Muscle layer of duodenum (tissue), 2 donors: ENCODE results near the gene THADA.

Experiments
- H3K27ac ChIP-seq: one replicate; pipeline ENCODE4 v1.7.0; 2013; ENCODE audit warnings: mild to moderate bottlenecking, low read length
- H3K27me3 ChIP-seq: one replicate; pipeline ENCODE4 v1.7.0; 2013; ENCODE audit warnings: low read depth, mild to moderate bottlenecking, control low read depth, low read length
- H3K36me3 ChIP-seq, 2 donors: one replicate each; pipeline ENCODE4 v1.7.0; 2013; ENCODE audit warnings: low read length in 2 of 2, control low read depth in 1 of 2, mild to moderate bottlenecking in 1 of 2; ENCODE audit not compliant: insufficient read depth in 2 of 2, control insufficient read depth in 1 of 2
- H3K4me1 ChIP-seq, 2 donors: one replicate each; pipeline ENCODE4 v1.7.0; 2013; ENCODE audit warnings: low read length in 2 of 2, mild to moderate bottlenecking in 2 of 2, control low read depth in 1 of 2, moderate library complexity in 1 of 2; ENCODE audit not compliant: insufficient read depth in 2 of 2, control insufficient read depth in 1 of 2
- H3K4me3 ChIP-seq, 2 donors: one replicate each; pipeline ENCODE4 v1.7.0; 2013; ENCODE audit warnings: low read length in 2 of 2, low read depth in 1 of 2, mild to moderate bottlenecking in 1 of 2
- H3K9me3 ChIP-seq, 2 donors: one replicate each; pipeline ENCODE4 v1.7.0; 2013; ENCODE audit warnings: low read length in 2 of 2, control low read depth in 1 of 2, mild to moderate bottlenecking in 1 of 2; ENCODE audit not compliant: control insufficient read depth in 1 of 2
- donor health status: healthy.

THADA gene

DNA sequence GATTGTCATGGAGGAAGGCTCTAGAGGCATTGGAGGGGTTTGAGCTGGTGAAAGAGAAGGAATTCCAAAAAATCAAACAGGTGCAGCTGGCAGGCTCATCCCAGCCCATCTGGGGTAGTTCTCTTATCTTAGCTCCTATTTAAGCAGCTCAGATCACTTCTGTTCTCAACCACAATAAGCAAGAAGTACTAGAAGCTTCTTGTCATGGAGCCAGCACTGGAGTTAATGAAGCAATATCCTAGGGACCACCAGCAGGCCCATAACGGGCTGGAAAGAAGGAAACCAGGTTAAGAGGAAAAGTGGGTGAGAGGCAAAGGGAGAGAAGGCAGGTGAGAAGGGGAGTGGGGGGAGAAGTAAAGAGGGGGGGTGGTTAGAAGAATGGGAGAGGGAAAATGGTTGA, 268.7 kb downstream of the THADA start:
- no peaks in the 10 kb centered on the region for H3K27me3 ChIP-seq
- no peak overlapping the region for H3K4me3 ChIP-seq
- no peak overlapping the region for H3K27ac ChIP-seq
- H3K9me3 ChIP-seq = no peaks in the 10 kb centered on the region
- peaks cover 5 to 41% of the 10 kb centered on the region in 2 donors for H3K4me1 ChIP-seq
- no peaks in the 10 kb centered on the region for H3K36me3 ChIP-seq

DNA sequence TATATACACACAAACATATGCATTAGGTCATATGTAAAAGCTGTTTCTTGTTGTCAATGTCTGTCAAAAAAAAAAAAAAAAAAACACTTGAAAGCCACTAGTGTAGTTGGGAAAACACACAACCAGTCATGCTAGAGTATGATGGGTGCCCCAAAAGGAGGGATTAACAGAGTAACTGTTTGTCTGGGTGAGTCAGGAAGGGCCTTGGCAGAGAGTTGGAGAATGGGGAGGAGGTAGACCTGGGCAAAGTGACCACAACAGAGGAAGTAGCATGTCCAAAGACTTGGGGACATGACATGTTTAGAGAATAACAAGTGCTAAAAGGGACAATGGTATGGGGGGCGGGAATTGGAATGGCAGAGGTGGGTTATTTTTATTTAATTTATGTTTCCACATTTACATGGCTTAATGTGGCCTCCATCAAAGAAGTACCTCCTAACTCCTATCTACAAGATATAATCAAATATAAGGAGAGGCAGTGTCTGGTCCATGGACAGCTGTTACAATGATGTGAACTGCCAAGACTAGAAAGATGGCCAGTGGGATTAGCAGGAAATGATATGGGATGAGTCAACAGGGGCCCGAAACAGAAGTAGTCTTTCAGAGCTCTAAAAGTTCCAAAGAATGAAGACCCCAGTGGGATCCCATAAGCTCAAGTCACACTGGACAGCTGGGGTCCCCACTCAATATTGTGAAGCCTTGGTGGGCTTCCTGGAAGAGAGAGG, 269.6 kb downstream of the THADA start:
- no peaks in the 10 kb centered on the region for H3K27me3 ChIP-seq
- peaks cover 4 to 34% of the 10 kb centered on the region in 2 donors for H3K4me1 ChIP-seq
- no peaks in the 10 kb centered on the region for H3K36me3 ChIP-seq
- H3K4me3 ChIP-seq = no peak overlapping the region
- no peaks in the 10 kb centered on the region for H3K9me3 ChIP-seq
- H3K27ac ChIP-seq = no peak overlapping the region

GRCh38 chr2:43325107-43325811, 270.6 kb downstream of the THADA start:
- Histone ChIP-seq H3K27me3 (no peaks in the 10 kb centered on the region), H3K27ac (peak overlapping the region; percentile 81), H3K36me3 (no peaks in the 10 kb centered on the region), H3K4me3 (no peak overlapping the region), H3K9me3 (no peaks in the 10 kb centered on the region), H3K4me1 (peaks cover 4 to 24% of the 10 kb centered on the region in 2 donors)

DNA sequence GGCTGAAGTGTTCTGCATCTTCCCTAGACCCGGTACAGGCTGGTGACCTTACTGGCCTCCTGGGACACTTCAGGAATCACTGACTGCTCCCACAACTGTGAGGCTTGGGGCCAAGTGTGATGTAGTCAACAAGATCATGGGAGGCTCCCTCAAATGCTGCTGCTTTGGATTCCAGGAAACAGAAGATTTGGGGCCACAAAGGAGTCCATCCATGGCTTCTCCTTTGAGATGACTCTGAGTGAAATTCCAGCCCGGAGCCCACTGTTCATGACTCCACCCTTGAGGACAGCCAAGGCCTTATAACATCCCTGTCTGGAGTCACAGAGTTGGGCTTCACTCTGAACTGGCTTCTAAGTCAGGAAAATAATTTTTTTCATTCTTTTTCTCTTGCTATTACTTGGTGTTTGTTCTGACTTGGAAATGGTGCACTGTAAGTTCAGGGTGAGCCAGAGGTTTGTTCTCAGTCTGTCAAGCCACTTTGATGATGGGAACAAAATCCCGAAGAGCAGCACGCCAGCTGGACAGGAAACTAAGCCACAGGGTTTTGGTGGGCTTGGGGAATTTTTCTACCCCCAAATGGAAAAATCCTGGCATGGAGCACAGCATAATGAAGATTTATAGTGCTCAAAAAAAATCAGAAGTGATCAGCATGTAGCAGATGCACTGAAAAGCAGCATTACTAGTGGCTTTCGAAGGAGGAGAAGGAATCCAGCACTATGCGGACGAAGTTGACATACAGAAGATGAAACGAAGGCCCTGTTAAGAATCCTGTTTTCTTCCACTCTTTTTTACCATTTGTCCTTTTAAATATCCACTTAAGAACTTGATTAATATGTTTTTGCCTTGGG, 271.4 kb downstream of the THADA start:
- no peaks in the 10 kb centered on the region for H3K9me3 ChIP-seq
- no peak overlapping the region for H3K4me3 ChIP-seq
- no peaks in the 10 kb centered on the region for H3K36me3 ChIP-seq
- H3K27me3 ChIP-seq = no peaks in the 10 kb centered on the region
- H3K27ac ChIP-seq = peak overlapping the region; percentile 81
- H3K4me1 ChIP-seq = peaks cover 4 to 25% of the 10 kb centered on the region in 2 donors

GRCh38 chr2:43323857-43324256, 272.0 kb downstream of the THADA start:
- Histone ChIP-seq H3K4me3 (no peak overlapping the region), H3K9me3 (no peaks in the 10 kb centered on the region), H3K27ac (peak overlapping the region; percentile 81), H3K4me1 (peaks cover 4 to 29% of the 10 kb centered on the region in 2 donors), H3K36me3 (no peaks in the 10 kb centered on the region), H3K27me3 (no peaks in the 10 kb centered on the region)

DNA sequence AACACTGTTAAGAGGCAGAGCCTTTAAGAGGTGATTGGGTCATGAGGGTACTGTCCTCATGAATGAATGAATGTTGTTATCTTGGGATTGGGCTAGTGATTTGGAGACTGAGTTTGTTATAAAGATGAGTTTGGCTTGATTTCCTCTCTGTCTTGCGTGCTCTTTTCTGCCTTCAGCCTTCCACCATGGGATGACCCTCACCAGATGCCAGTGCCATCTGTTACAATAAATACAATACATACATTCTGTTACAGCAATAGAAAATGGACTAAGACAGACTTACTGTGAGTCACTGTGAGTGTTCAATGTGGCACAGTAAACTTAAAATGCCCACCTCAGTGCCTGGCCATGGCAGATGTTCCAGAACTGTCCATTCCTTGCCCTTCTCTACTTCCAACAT, 274.4 kb downstream of the THADA start:
- Histone ChIP-seq H3K4me1 (peaks cover 0 to 23% of the 10 kb centered on the region in 2 donors), H3K27me3 (no peaks in the 10 kb centered on the region), H3K36me3 (no peaks in the 10 kb centered on the region), H3K9me3 (no peaks in the 10 kb centered on the region), H3K27ac (no peak overlapping the region), H3K4me3 (no peak overlapping the region)

DNA sequence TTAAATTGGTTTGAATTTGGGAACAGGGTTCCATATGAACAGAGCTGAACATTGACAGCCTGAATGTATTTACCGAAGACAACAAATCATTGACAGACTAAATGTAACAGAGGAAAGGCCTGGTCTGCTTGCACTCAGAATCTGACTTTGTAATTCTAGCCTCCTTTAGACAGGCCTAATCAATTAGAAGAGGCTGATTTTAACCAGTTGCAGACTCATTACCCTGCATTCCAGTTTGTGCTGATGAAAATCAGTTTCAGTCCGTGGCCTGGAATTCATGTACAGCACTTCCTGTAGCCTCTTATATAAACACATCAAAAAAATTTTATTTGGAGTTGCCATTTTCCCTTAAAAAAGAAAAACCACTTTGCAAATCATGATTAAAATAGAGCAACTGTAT, 276.3 kb downstream of the THADA start:
- Histone ChIP-seq H3K4me3 (no peak overlapping the region), H3K27ac (no peak overlapping the region)

DNA sequence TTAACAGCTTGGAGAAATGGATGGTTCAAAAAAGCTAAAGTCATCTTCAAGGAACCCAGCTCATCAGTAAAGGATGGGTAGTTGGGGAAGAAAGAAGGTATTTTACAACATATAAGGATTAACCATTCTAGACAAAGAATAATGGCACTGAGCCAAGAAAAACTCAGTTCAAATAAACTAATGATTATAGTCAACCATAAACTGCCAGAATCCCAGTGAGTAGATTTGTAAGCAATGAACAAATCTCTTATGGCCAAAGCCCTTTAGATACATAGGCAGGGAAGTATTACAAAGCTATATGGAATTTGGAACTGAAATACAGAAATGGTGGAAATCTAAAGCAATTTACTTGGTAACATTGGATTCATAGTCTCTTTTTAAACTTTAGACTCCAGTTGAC, 277.0 kb downstream of the THADA start:
- Histone ChIP-seq H3K27me3 (no peaks in the 10 kb centered on the region), H3K27ac (no peak overlapping the region), H3K9me3 (no peaks in the 10 kb centered on the region), H3K4me1 (peaks cover 2 to 26% of the 10 kb centered on the region in 2 donors), H3K36me3 (no peaks in the 10 kb centered on the region), H3K4me3 (no peak overlapping the region)

More for the DNA sequence above, 276.3 kb downstream of the THADA start:
- Histone ChIP-seq H3K27me3 (no peaks in the 10 kb centered on the region), H3K4me1 (peaks cover 0 to 23% of the 10 kb centered on the region in 2 donors), H3K9me3 (no peaks in the 10 kb centered on the region), H3K36me3 (no peaks in the 10 kb centered on the region)

DNA sequence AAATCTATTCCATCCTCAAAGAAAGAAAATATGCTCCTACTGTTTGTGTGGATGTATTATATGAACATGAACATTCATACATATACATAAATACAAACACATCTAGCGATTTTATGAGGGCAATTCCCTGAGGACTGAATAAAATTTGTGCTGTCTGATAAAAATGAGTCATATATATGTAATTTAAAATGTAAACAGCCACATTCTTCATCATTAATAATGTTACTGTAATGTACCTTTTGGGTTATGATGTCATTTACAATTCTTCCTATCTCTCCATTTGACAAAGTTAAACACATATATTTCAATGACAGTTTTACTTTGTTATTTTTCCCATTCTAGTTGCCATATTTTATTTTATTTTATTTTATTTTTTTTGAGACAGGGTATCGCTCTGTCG, 278.2 kb downstream of the THADA start:
- H3K27ac ChIP-seq = no peak overlapping the region
- H3K27me3 ChIP-seq = no peaks in the 10 kb centered on the region
- H3K4me3 ChIP-seq = no peak overlapping the region

GRCh38 chr2:43317194-43317593, 278.6 kb downstream of the THADA start:
- Histone ChIP-seq H3K27me3 (no peaks in the 10 kb centered on the region), H3K9me3 (no peaks in the 10 kb centered on the region), H3K4me1 (peaks cover 16 to 36% of the 10 kb centered on the region in 2 donors), H3K27ac (no peak overlapping the region), H3K36me3 (no peaks in the 10 kb centered on the region), H3K4me3 (no peak overlapping the region)

More for the DNA sequence above, 278.2 kb downstream of the THADA start:
- no peaks in the 10 kb centered on the region for H3K9me3 ChIP-seq
- H3K4me1 ChIP-seq = peaks cover 11 to 32% of the 10 kb centered on the region in 2 donors
- no peaks in the 10 kb centered on the region for H3K36me3 ChIP-seq

GRCh38 chr2:43315482-43315881, 280.4 kb downstream of the THADA start:
- no peak overlapping the region for H3K27ac ChIP-seq
- no peak overlapping the region for H3K4me3 ChIP-seq
- no peaks in the 10 kb centered on the region for H3K9me3 ChIP-seq
- peaks cover 17 to 52% of the 10 kb centered on the region in 2 donors for H3K4me1 ChIP-seq
- no peaks in the 10 kb centered on the region for H3K36me3 ChIP-seq
- H3K27me3 ChIP-seq = no peaks in the 10 kb centered on the region
